A673 (cell line): ENCODE data around the gene ARMH3. TPM values are rescaled to one million over a fixed set of nuclear protein-coding genes. Genes with fewer than 3 reads are reported as not detected.
A peak's percentile ranks its signal among the peaks of the same experiment; 100 is the strongest.
"Not testable (repeated sequence)": the region's sequence is repeated elsewhere in the genome, so short reads cannot be mapped to it uniquely, and the experiment has no call there.

ENCODE experiments used
- BruUV-seq: library from RNA; stranded (reverse); fragments of 400-500 nt; replicated peaks from 2 replicates; lab custom pipeline; 2021; lab: Mats Ljungman, UMichigan
- CTCF ChIA-PET: fragments of 300-600 bp; sonication (Branson Sonifier 250); formaldehyde crosslinking; loops from one replicate; lab custom pipeline; 2022; ENCODE audit warnings: antibody characterized with exemption; lab: Charles Lee
- POLR2A ChIA-PET: fragments of 300-600 bp; sonication (Branson Sonifier 250); formaldehyde crosslinking; loops from one replicate; lab custom pipeline; 2022; ENCODE audit warnings: antibody characterized with exemption; ENCODE audit not compliant: low non-redundant PET; lab: Charles Lee
- DNase-seq: peaks from one replicate; pipeline ENCODE4 v3.0.0-alpha.2; 2015; ENCODE audit warnings: low spot score
- H3K27ac ChIP-seq: fragments of 200-600 bp; sonication (generic); 2 replicates; pipeline ENCODE4 v1.5.1; 2016; ENCODE audit warnings: mixed run types, low read depth, mild to moderate bottlenecking, mixed read lengths, antibody characterized with exemption, low read length; ENCODE audit not compliant: poor library complexity, severe bottlenecking
- H3K27me3 ChIP-seq: fragments of 200-600 bp; sonication (generic); replicated peaks from 2 replicates; pipeline ENCODE4 v1.6.1; 2017; ENCODE audit warnings: mixed run types, low read depth, mild to moderate bottlenecking, mixed read lengths, antibody characterized with exemption, low read length; ENCODE audit not compliant: insufficient read depth, poor library complexity
- H3K36me3 ChIP-seq: fragments of 200-600 bp; sonication (generic); 2 replicates; pipeline ENCODE4 v1.6.1; 2016; ENCODE audit warnings: mixed run types, mild to moderate bottlenecking, mixed read lengths, antibody characterized with exemption, low read length; ENCODE audit not compliant: insufficient read depth, poor library complexity, severe bottlenecking
- H3K4me1 ChIP-seq: fragments of 200-600 bp; sonication (generic); 2 replicates; pipeline ENCODE4 v1.6.1; 2017; ENCODE audit warnings: mixed run types, mild to moderate bottlenecking, mixed read lengths, antibody characterized with exemption, low read length; ENCODE audit not compliant: insufficient read depth, poor library complexity, severe bottlenecking
- H3K4me3 ChIP-seq: fragments of 200-600 bp; sonication (generic); 2 replicates; pipeline ENCODE4 v1.5.1; 2016; ENCODE audit warnings: low read depth, mixed run types, mild to moderate bottlenecking, mixed read lengths, low read length; ENCODE audit not compliant: poor library complexity, severe bottlenecking
- H3K9me3 ChIP-seq: fragments of 200-600 bp; sonication (generic); 2 replicates; pipeline ENCODE4 v1.6.1; 2016; ENCODE audit warnings: mixed run types, low read depth, mild to moderate bottlenecking, mixed read lengths, antibody characterized with exemption, low read length; ENCODE audit not compliant: poor library complexity, severe bottlenecking
- EZH2 ChIP-seq: fragments of 200-600 bp; sonication (generic); IDR thresholded peaks from 2 replicates; pipeline ENCODE4 v1.6.1; 2017; ENCODE audit warnings: borderline replicate concordance, low read depth, mild to moderate bottlenecking, mixed read lengths, antibody characterized with exemption, low read length; ENCODE audit not compliant: poor library complexity, severe bottlenecking
- intact Hi-C: fragments of 100-400 bp; cut with micrococcal nuclease; formaldehyde crosslinking; loops from one replicate; pipeline ENCODE4 v1.10.0; 2022; ENCODE audit not compliant: unreplicated experiment
- total RNA-seq: library from RNA; stranded (reverse); gene quantifications from 2 replicates; pipeline ENCODE4 v1.2.3, GENCODE V29; 2021
- TF ChIP-seq, protein P1 (sequence below): fragments of 300-800, 200-600 bp; sonication (generic); conservative IDR thresholded peaks from 2 replicates; pipeline ENCODE4 v1.5.1; 2017; ENCODE audit warnings: low read depth, mild to moderate bottlenecking, antibody characterized with exemption, low read length, moderate library complexity, mixed read lengths

ARMH3 gene
- total RNA-seq, 1 experiment from 2014 or later, result 17.8 TPM

- no TSS peak for BruUV-seq
- Histone ChIP-seq H3K36me3 (no peaks in the 10 kb centered on the region), H3K9me3 (no peaks in the 10 kb centered on the region), H3K27ac (no peak overlapping the region), H3K27me3 (no peaks in the 10 kb centered on the region), H3K4me3 (peak overlapping the region; percentile 89), H3K4me1 (peaks cover 9% of the 10 kb centered on the region)
- TF ChIP-seq EZH2, result no peak
- TF ChIP-seq, protein P1, sequence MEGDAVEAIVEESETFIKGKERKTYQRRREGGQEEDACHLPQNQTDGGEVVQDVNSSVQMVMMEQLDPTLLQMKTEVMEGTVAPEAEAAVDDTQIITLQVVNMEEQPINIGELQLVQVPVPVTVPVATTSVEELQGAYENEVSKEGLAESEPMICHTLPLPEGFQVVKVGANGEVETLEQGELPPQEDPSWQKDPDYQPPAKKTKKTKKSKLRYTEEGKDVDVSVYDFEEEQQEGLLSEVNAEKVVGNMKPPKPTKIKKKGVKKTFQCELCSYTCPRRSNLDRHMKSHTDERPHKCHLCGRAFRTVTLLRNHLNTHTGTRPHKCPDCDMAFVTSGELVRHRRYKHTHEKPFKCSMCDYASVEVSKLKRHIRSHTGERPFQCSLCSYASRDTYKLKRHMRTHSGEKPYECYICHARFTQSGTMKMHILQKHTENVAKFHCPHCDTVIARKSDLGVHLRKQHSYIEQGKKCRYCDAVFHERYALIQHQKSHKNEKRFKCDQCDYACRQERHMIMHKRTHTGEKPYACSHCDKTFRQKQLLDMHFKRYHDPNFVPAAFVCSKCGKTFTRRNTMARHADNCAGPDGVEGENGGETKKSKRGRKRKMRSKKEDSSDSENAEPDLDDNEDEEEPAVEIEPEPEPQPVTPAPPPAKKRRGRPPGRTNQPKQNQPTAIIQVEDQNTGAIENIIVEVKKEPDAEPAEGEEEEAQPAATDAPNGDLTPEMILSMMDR, result no peak
- POLR2A ChIA-PET, result no interaction called here
- CTCF ChIA-PET, result no interaction called here
- intact Hi-C loops, result no loop called here
- DNase-seq, result no peak
Observed at GRCh38 chr10:102064503-102064867, 8.5 kb upstream of the ARMH3 start.

DNA sequence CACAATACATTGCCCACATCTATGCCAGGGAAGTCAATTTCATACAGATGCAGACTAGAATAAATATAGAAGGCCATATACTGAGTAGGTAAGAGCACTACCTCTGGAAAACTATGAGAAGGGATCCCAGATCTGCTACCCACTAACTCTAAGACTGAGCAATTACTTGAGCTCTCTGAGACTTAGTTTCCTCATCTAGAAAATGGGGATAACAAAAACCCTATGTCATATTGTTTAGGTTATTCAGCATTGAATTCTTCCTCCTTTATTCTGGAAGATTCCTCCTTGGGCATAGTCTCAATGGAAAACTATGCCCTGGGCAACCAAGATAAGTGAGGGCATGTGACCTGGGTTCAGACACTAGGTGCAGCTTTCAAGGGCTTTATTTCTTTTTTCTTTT is 4.0 kb upstream of the ARMH3 start:
- no peak for DNase-seq
- H3K36me3 ChIP-seq, result no peaks in the 10 kb centered on the region
- H3K27me3 ChIP-seq, result no peaks in the 10 kb centered on the region
- BruUV-seq, result no TSS peak
- ChIA-PET CTCF (no interaction called here), POLR2A (interaction anchor here (0.7 kb wide), 1 partner anchor 224 kb away, joined by 9 read pairs; no protein-coding TSS in a partner anchor)
- intact Hi-C loops, result no loop called here
- H3K9me3 ChIP-seq, result no peaks in the 10 kb centered on the region
- H3K4me3 ChIP-seq, result no peak overlapping the region
- TF ChIP-seq, protein P1, result no peak
- no peak for TF ChIP-seq EZH2
- no peak overlapping the region for H3K27ac ChIP-seq
- no peaks in the 10 kb centered on the region for H3K4me1 ChIP-seq

DNA sequence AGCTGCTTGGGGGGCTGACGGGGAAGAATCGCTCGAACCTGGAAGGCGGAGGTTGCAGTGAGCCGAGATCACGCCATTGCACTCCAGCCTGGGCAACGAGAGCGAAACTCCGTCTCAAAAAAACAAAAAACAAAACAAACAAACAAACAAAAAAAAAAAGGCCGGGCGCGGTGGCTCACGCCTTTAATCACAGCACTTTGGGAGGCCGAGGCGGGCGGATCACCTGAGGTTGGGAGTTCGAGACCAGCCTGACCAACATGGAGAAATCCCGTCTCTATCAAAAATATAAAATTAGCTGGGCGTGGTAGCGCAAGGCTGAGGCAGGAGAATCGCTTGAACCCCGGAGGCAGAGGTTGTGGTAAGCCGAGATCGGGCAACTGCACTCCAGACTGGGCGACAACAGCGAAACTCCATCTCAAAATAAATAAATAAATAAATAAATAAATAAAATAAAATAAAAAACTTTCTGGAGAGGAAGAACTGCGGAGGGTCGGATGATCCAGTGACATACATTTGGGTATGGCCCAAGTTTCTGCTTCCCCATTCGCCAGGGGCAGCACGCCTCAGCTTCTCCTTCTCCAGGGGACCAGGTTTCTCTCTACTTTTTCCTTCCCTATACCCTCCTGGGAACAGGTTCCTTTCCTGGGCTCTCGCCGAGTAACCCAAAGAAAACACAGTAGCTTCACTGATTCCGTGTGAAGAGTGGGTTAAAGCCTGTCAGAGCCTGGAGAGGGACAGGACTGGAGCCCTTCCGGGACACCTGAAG is 909 bp downstream of the ARMH3 start:
- Histone ChIP-seq H3K4me3 (peak overlapping the region; percentile 65), H3K27ac (peak overlapping the region; percentile 83)
- intact Hi-C loops, H3K36me3 ChIP-seq, H3K4me1 ChIP-seq, H3K27me3 ChIP-seq, BruUV-seq, POLR2A ChIA-PET, H3K9me3 ChIP-seq: not testable (repeated sequence)
- CTCF ChIA-PET, result interaction anchor here (1.3 kb wide), 1 partner anchor 214 kb away, joined by 5 read pairs; no protein-coding TSS in a partner anchor
- peak; percentile 46 for DNase-seq

DNA sequence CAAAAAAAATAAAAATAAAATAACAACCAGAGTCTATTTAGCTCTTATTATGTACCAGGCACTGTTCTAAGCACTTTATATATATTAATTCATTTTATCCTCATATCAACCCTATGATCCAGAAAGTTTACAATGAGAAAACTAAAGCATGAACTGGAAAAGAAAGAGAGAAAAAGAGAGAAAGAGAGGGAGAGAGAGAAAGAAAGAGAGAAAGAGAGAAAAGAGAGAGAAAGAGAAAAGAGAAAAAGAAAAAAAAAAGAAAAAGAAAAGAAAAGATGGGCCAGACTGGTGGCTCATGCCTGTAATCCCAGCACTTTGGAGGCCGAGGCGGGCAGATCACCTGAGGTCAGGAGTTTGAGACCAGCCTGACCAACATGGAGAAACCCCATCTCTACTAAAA is 9.9 kb downstream of the ARMH3 start:
- intact Hi-C loops, result no loop called here
- BruUV-seq, result no TSS peak
- no peaks in the 10 kb centered on the region for H3K9me3 ChIP-seq
- no peaks in the 10 kb centered on the region for H3K36me3 ChIP-seq
- H3K4me1 ChIP-seq, result peaks cover 4% of the 10 kb centered on the region
- no peak overlapping the region for H3K4me3 ChIP-seq
- no peak overlapping the region for H3K27ac ChIP-seq
- CTCF ChIA-PET, result no interaction called here
- no peak for TF ChIP-seq EZH2
- TF ChIP-seq, protein P1, result no peak
- no peak for DNase-seq
- H3K27me3 ChIP-seq, result no peaks in the 10 kb centered on the region
- POLR2A ChIA-PET, result no interaction called here
